Measurements from ENCODE around the gene SEL1L.

- TF ChIP-seq POLR2A (IDR thresholded peaks at IDR 0.05; ENCODE audit: low read length) (no peak), GATA1 (IDR thresholded peaks at IDR 0.05; ENCODE audit: low read depth, low read length) (no peak)
Observed at GRCh38 chr14:81525129-81525528, 8.5 kb downstream of the SEL1L start.
